ENCODE results near the gene BTAF1. TPM values are rescaled to one million over a fixed set of nuclear protein-coding genes. Genes with fewer than 3 reads are reported as not detected.
"Not testable (repeated sequence)": the region's sequence is repeated elsewhere in the genome, so short reads cannot be mapped to it uniquely, and the experiment has no call there.

Gene BTAF1
- total RNA-seq, 1 donor = 47.4 TPM

GRCh38 chr10:92024700-92025099, 101.1 kb downstream of the BTAF1 start:
- no peak overlapping the region for H3K4me2 ChIP-seq (ENCODE audit: insufficient read depth, low read length)
- H3K4me3 ChIP-seq (ENCODE audit: insufficient read depth, low read length) = no peak overlapping the region
- DNase-seq (ENCODE audit: insufficient read length, low spot score, missing footprints) = no peak
- peaks cover 52% of the 10 kb centered on the region for H3K36me3 ChIP-seq (ENCODE audit: insufficient read depth, low read length)
- H3K79me2 ChIP-seq (ENCODE audit: insufficient read depth, low read length) = no peaks in the 10 kb centered on the region
- no peak for TF ChIP-seq CTCF (IDR thresholded peaks at IDR 0.05; ENCODE audit: extremely low read depth, low read depth, low read length)
- H3K9me3 ChIP-seq (ENCODE audit: low read depth, low read length) = no peaks in the 10 kb centered on the region
- no peaks in the 10 kb centered on the region for H4K20me1 ChIP-seq (ENCODE audit: insufficient read depth, low read length)
- H3K27me3 ChIP-seq (ENCODE audit: insufficient read depth, low read length) = no peaks in the 10 kb centered on the region
- H2AFZ ChIP-seq (ENCODE audit: low read length) = no peak overlapping the region
- no peak overlapping the region for H3K27ac ChIP-seq (ENCODE audit: low read depth, low read length)
- H3K4me1 ChIP-seq (ENCODE audit: insufficient read depth, low read length) = peaks cover 7% of the 10 kb centered on the region

- not testable (repeated sequence) for H3K4me1 ChIP-seq (ENCODE audit: insufficient read depth, low read length); H3K9me3 ChIP-seq (ENCODE audit: low read depth, low read length); H3K79me2 ChIP-seq (ENCODE audit: insufficient read depth, low read length); H3K4me3 ChIP-seq (ENCODE audit: insufficient read depth, low read length); H2AFZ ChIP-seq (ENCODE audit: low read length); H3K4me2 ChIP-seq (ENCODE audit: insufficient read depth, low read length); H4K20me1 ChIP-seq (ENCODE audit: insufficient read depth, low read length); DNase-seq (ENCODE audit: insufficient read length, low spot score, missing footprints); H3K27me3 ChIP-seq (ENCODE audit: insufficient read depth, low read length); H3K27ac ChIP-seq (ENCODE audit: low read depth, low read length)
- peaks cover 51% of the 10 kb centered on the region for H3K36me3 ChIP-seq (ENCODE audit: insufficient read depth, low read length)
These were observed 101.8 kb downstream of the BTAF1 start for GRCh38 chr10:92025340-92025739.

- no peak overlapping the region for H3K4me2 ChIP-seq (ENCODE audit: insufficient read depth, low read length)
- no peak for DNase-seq (ENCODE audit: insufficient read length, low spot score, missing footprints)
- H3K4me1 ChIP-seq (ENCODE audit: insufficient read depth, low read length) = peaks cover 7% of the 10 kb centered on the region
- H2AFZ ChIP-seq (ENCODE audit: low read length) = no peak overlapping the region
- H3K79me2 ChIP-seq (ENCODE audit: insufficient read depth, low read length) = no peaks in the 10 kb centered on the region
- no peaks in the 10 kb centered on the region for H3K9me3 ChIP-seq (ENCODE audit: low read depth, low read length)
- no peak overlapping the region for H3K27ac ChIP-seq (ENCODE audit: low read depth, low read length)
- peaks cover 58% of the 10 kb centered on the region for H3K36me3 ChIP-seq (ENCODE audit: insufficient read depth, low read length)
- H3K4me3 ChIP-seq (ENCODE audit: insufficient read depth, low read length) = no peak overlapping the region
- no peak for TF ChIP-seq CTCF (IDR thresholded peaks at IDR 0.05; ENCODE audit: extremely low read depth, low read depth, low read length)
- H3K27me3 ChIP-seq (ENCODE audit: insufficient read depth, low read length) = no peaks in the 10 kb centered on the region
- no peaks in the 10 kb centered on the region for H4K20me1 ChIP-seq (ENCODE audit: insufficient read depth, low read length)
These were observed 103.6 kb downstream of the BTAF1 start for GRCh38 chr10:92027141-92027540.

GRCh38 chr10:92031580-92031979, 108.0 kb downstream of the BTAF1 start:
- no peak for DNase-seq (ENCODE audit: insufficient read length, low spot score, missing footprints)
- no peaks in the 10 kb centered on the region for H3K27me3 ChIP-seq (ENCODE audit: insufficient read depth, low read length)
- no peak overlapping the region for H3K4me2 ChIP-seq (ENCODE audit: insufficient read depth, low read length)
- H4K20me1 ChIP-seq (ENCODE audit: insufficient read depth, low read length) = no peaks in the 10 kb centered on the region
- no peaks in the 10 kb centered on the region for H3K9me3 ChIP-seq (ENCODE audit: low read depth, low read length)
- no peak overlapping the region for H2AFZ ChIP-seq (ENCODE audit: low read length)
- no peaks in the 10 kb centered on the region for H3K79me2 ChIP-seq (ENCODE audit: insufficient read depth, low read length)
- no peak for TF ChIP-seq CTCF (IDR thresholded peaks at IDR 0.05; ENCODE audit: extremely low read depth, low read depth, low read length)
- no peak overlapping the region for H3K4me3 ChIP-seq (ENCODE audit: insufficient read depth, low read length)
- no peaks in the 10 kb centered on the region for H3K4me1 ChIP-seq (ENCODE audit: insufficient read depth, low read length)
- H3K27ac ChIP-seq (ENCODE audit: low read depth, low read length) = no peak overlapping the region
- H3K36me3 ChIP-seq (ENCODE audit: insufficient read depth, low read length) = peaks cover 43% of the 10 kb centered on the region

GRCh38 chr10:92033070-92033469, 109.5 kb downstream of the BTAF1 start:
- not testable (repeated sequence) for H3K4me2 ChIP-seq (ENCODE audit: insufficient read depth, low read length); H3K79me2 ChIP-seq (ENCODE audit: insufficient read depth, low read length); H3K27me3 ChIP-seq (ENCODE audit: insufficient read depth, low read length); H3K4me3 ChIP-seq (ENCODE audit: insufficient read depth, low read length); DNase-seq (ENCODE audit: insufficient read length, low spot score, missing footprints); H3K27ac ChIP-seq (ENCODE audit: low read depth, low read length); H3K9me3 ChIP-seq (ENCODE audit: low read depth, low read length); H4K20me1 ChIP-seq (ENCODE audit: insufficient read depth, low read length); H3K4me1 ChIP-seq (ENCODE audit: insufficient read depth, low read length); H2AFZ ChIP-seq (ENCODE audit: low read length)
- H3K36me3 ChIP-seq (ENCODE audit: insufficient read depth, low read length) = peaks cover 29% of the 10 kb centered on the region

All from osteoblast (primary cell).